ENCODE data around the gene VPS11. TPM values are rescaled to one million over a fixed set of nuclear protein-coding genes. Genes with fewer than 3 reads are reported as not detected.
A peak's percentile ranks its signal among the peaks of the same experiment; 100 is the strongest.

VPS11 gene
- total and polyA plus RNA-seq, 11 donors = 18.7 to 33.3 (median 21.7) TPM

DNA sequence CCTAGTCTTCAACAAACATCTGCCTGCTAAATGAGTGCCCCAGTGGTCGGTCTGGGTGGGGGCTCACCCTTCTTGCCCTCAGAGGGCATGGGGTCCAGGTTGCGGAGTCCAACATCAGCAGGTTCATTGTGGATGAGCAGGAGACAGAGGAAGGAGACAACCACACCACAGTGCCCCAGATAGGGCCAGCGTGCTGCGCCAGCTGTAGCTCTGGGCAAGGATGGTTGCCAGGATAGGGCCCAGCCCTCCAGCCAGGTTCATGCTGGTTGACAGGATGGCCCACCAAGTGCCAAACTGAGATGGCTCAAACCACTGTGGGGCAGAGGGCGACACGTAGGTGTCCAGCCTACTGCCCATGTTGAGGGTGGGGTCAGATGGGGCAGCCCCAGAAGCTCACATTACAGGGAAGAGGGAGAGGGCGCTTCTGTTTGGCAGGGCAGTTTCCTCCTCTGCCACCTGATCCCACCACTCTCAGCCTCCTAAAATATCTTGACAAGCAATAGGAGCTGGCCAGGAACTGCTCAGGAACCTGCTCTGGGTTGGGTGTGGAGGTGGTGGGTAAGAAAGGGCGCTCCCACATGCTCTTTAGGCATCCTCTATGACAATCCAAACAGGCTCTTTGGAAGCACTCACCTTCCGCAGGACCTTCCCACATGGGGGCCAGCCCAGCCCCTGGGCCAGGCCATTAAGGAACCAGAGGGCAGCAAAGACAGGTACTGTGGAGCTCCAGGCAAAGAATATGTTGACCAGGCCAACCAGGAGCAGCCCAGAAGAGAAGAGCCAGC is 39.9 kb upstream of the VPS11 start:
- Histone ChIP-seq H3K27ac (no peak overlapping the region), H3K27me3 (no peaks in the 10 kb centered on the region), H3K4me1 (peaks cover 5 to 45% (median 21%) of the 10 kb centered on the region in 12 donors), H3K36me3 (peaks cover 0 to 39% (median 29%) of the 10 kb centered on the region in 9 donors), H3K9me3 (no peaks in the 10 kb centered on the region), H3K4me3 (no peak overlapping the region)
- WGBS, 4 donors = 96 to 100% (median 99%) methylated on average over 5 to 9 of the region's 9 CpGs
- no peak for DNase-seq
- intact Hi-C loops (cut with DNase I) = no loop called here
- no peak for TF ChIP-seq POLR2A (IDR thresholded peaks at IDR 0.05)
- TF ChIP-seq, protein P1, sequence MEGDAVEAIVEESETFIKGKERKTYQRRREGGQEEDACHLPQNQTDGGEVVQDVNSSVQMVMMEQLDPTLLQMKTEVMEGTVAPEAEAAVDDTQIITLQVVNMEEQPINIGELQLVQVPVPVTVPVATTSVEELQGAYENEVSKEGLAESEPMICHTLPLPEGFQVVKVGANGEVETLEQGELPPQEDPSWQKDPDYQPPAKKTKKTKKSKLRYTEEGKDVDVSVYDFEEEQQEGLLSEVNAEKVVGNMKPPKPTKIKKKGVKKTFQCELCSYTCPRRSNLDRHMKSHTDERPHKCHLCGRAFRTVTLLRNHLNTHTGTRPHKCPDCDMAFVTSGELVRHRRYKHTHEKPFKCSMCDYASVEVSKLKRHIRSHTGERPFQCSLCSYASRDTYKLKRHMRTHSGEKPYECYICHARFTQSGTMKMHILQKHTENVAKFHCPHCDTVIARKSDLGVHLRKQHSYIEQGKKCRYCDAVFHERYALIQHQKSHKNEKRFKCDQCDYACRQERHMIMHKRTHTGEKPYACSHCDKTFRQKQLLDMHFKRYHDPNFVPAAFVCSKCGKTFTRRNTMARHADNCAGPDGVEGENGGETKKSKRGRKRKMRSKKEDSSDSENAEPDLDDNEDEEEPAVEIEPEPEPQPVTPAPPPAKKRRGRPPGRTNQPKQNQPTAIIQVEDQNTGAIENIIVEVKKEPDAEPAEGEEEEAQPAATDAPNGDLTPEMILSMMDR (IDR thresholded peaks at IDR 0.05) = no peak
- no peak for ATAC-seq

DNA sequence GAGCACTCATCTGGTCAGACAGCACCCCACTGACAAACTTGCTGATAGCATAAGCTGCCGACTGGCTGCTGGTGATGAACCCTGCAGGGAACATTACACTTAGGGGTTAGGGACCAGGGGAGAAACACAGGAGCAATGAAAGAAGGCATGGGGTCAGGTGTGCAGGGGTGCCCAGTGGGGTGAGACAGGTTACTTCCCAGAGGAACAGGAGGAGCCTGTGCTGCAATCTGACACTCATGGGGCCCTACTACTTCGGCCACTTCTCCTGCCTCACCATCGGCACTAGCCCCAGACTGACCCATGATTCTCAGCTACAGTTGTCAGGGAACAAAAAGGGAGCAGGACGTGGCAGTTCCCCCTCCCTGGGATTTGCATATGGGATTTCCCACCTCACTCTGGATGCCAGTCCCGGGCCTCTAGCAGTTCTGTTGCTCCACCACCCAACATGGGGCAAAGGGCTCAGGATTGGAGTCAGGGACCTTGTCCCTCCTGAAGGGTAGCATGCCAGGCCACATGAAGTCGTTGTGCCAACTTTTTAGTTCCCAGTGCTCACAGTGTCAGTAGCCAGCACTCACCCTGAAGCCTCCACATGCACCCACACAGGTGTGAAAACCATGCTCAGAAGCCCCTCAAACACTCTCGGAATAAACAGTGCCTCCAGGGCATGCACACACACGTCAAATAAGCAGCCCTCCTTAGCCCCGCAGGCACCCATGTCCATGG is 39.1 kb upstream of the VPS11 start:
- ATAC-seq (no peak), DNase-seq (no peak)
- intact Hi-C loops (cut with DNase I) = no loop called here
- Histone ChIP-seq H3K4me1 (peaks cover 5 to 41% (median 21%) of the 10 kb centered on the region in 12 donors), H3K4me3 (no peak overlapping the region), H3K36me3 (peaks cover 0 to 31% (median 22%) of the 10 kb centered on the region in 9 donors), H3K9me3 (no peaks in the 10 kb centered on the region), H3K27ac (peak overlapping the region in 2 of 12 donors; percentile 81 to 84), H3K27me3 (no peaks in the 10 kb centered on the region)
- TF ChIP-seq POLR2A (IDR thresholded peaks at IDR 0.05) = no peak
- TF ChIP-seq, protein P1 (IDR thresholded peaks at IDR 0.05) = no peak
- WGBS, 4 donors = 83 to 87% (median 84%) methylated on average over 7 to 9 of the region's 9 CpGs

DNA sequence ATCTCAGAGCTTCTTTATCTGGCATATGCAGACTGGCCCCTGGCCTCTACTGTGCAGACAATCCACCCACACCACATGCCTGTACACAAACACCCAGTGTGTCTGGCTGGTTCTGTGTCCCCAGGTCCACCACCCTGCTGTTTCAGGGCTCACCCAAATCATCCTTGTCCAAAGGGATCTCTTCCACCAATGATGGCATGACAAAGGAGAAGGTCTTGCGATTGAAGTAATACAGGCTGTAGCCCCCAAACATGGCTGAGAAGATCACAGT is 38.6 kb upstream of the VPS11 start:
- intact Hi-C loops (cut with DNase I) = no loop called here
- TF ChIP-seq, protein P1 (IDR thresholded peaks at IDR 0.05) = no peak
- no peak for TF ChIP-seq POLR2A (IDR thresholded peaks at IDR 0.05)
- ATAC-seq (no peak), DNase-seq (no peak)
- no peaks in the 10 kb centered on the region for H3K27me3 ChIP-seq
- H3K36me3 ChIP-seq = peaks cover 0 to 26% (median 19%) of the 10 kb centered on the region in 9 donors
- WGBS, 4 donors = 90 to 100% (median 95%) methylated on average over 1 of the region's 1 CpG
- peak overlapping the region in 2 of 12 donors; percentile 81 to 84 for H3K27ac ChIP-seq
- peak overlapping the region in 2 of 12 donors; percentile 1 to 85 for H3K4me3 ChIP-seq
- no peaks in the 10 kb centered on the region for H3K9me3 ChIP-seq
- peaks cover 5 to 38% (median 21%) of the 10 kb centered on the region in 12 donors for H3K4me1 ChIP-seq

Measured in heart left ventricle (tissue), 16 donors.